ENCODE measurements around the gene ZNF460.

Gene ZNF460

GRCh38 chr19:57280962-57281400 lies 696 bp downstream of the ZNF460 start:
- no peak for DNase-seq

GRCh38 chr19:57282011-57282643 lies 1.8 kb downstream of the ZNF460 start:
- DNase-seq: no peak

GRCh38 chr19:57288373-57288772 lies 8.1 kb downstream of the ZNF460 start:
- no peak for DNase-seq

GRCh38 chr19:57290970-57291369 lies 10.7 kb downstream of the ZNF460 start:
- DNase-seq: no peak

GRCh38 chr19:57292547-57292946 lies 12.3 kb downstream of the ZNF460 start:
- no peak for DNase-seq

GRCh38 chr19:57293719-57294118 lies 13.4 kb downstream of the ZNF460 start:
- no peak for DNase-seq

GRCh38 chr19:57302020-57302465 lies 21.8 kb downstream of the ZNF460 start:
- no peak for DNase-seq

- no peak for DNase-seq
These were observed 22.6 kb downstream of the ZNF460 start for GRCh38 chr19:57302727-57303401.

GRCh38 chr19:57305056-57305455 lies 24.8 kb downstream of the ZNF460 start:
- DNase-seq: no peak

GRCh38 chr19:57308514-57308913 lies 28.2 kb downstream of the ZNF460 start:
- no peak for DNase-seq

- DNase-seq: no peak
These were observed 30.5 kb downstream of the ZNF460 start for GRCh38 chr19:57310792-57311191.

- DNase-seq: peak; percentile 96
These were observed 33.9 kb downstream of the ZNF460 start for GRCh38 chr19:57314146-57314545.

GRCh38 chr19:57317503-57317902 lies 37.2 kb downstream of the ZNF460 start:
- DNase-seq: no peak

GRCh38 chr19:57319869-57320179 lies 39.5 kb downstream of the ZNF460 start:
- DNase-seq: no peak

- peak; percentile 96 for DNase-seq
These were observed 40.1 kb downstream of the ZNF460 start, which contains the start of gene ZNF543 for GRCh38 chr19:57320180-57321084. Gene ZNF543 (plus strand): TSS chr19:57320472. CDS start chr19:57320854, 382 bp downstream.

GRCh38 chr19:57321116-57321515 lies 40.8 kb downstream of the ZNF460 start:
- DNase-seq: no peak

GRCh38 chr19:57321751-57322150 lies 41.5 kb downstream of the ZNF460 start:
- DNase-seq: no peak

GRCh38 chr19:57324992-57325391 lies 44.7 kb downstream of the ZNF460 start:
- no peak for DNase-seq

GRCh38 chr19:57327993-57328392 lies 47.7 kb downstream of the ZNF460 start:
- no peak for DNase-seq

- no peak for DNase-seq
These were observed 53.9 kb downstream of the ZNF460 start for GRCh38 chr19:57334191-57334590.

GRCh38 chr19:57338877-57339276 lies 58.6 kb downstream of the ZNF460 start:
- DNase-seq: no peak

- DNase-seq: no peak
These were observed 62.3 kb downstream of the ZNF460 start for GRCh38 chr19:57342582-57342981.

All from NCI-H774 (cell line).